WTC11 (cell line): Measurements from ENCODE around the gene CLCN7. TPM values are rescaled to one million over a fixed set of nuclear protein-coding genes. Genes with fewer than 3 reads are reported as not detected.
"Not testable (repeated sequence)": the region's sequence is repeated elsewhere in the genome, so short reads cannot be mapped to it uniquely, and the experiment has no call there.

Experiments used
- ATAC-seq: fragments of 200-7000 bp; cut with Tn5 transposase; 2 replicates; pipeline ENCODE4 v1.10.0; 2021; ENCODE audit warnings: mild to moderate bottlenecking, moderate library complexity
- CTCF ChIA-PET: fragments of 300-600 bp; sonication (Branson Sonifier 250); formaldehyde crosslinking; loops from one replicate; lab custom pipeline; 2021; ENCODE audit warnings: antibody characterized with exemption; lab: Charles Lee
- POLR2A ChIA-PET: fragments of 350-600 bp; sonication (Branson Sonifier 250); formaldehyde crosslinking; loops from one replicate; lab custom pipeline; 2021; ENCODE audit warnings: antibody characterized with exemption; lab: Charles Lee
- DNase-seq: peaks from one replicate; pipeline ENCODE4 v3.0.0; 2021; ENCODE audit warnings: low spot score
- H3K27ac Mint-ChIP-seq: 2 replicates; pipeline ENCODE4 v1.8.0; 2021; ENCODE audit warnings: mixed read lengths
- H3K27me3 Mint-ChIP-seq: 2 replicates; pipeline ENCODE4 v1.8.0; 2021; ENCODE audit warnings: low read depth, mild to moderate bottlenecking, moderate library complexity, mixed read lengths
- H3K36me3 Mint-ChIP-seq: 2 replicates; pipeline ENCODE4 v1.8.0; 2021; ENCODE audit warnings: mixed read lengths
- H3K4me1 Mint-ChIP-seq: 2 replicates; pipeline ENCODE4 v1.8.0; 2022; ENCODE audit warnings: mixed read lengths
- H3K4me3 Mint-ChIP-seq: 2 replicates; pipeline ENCODE4 v1.8.0; 2021; ENCODE audit warnings: mild to moderate bottlenecking, moderate library complexity, mixed read lengths
- H3K9me3 Mint-ChIP-seq: 2 replicates; pipeline ENCODE4 v1.8.0; 2021; ENCODE audit warnings: mixed read lengths
- HMGA2 ChIP-seq: fragments of 250-450 bp; sonication (Bioruptor Pico); IDR thresholded peaks from 2 replicates; pipeline ENCODE4 v1.4.0; 2021; ENCODE audit warnings: mild to moderate bottlenecking, moderate library complexity
- JAZF1 ChIP-seq: fragments of 250-450 bp; sonication (Bioruptor Pico); IDR thresholded peaks from 2 replicates; pipeline ENCODE4 v1.9.0; 2021; ENCODE audit warnings: moderate library complexity, mild to moderate bottlenecking, inconsistent platforms
- PRRX2 ChIP-seq: fragments of 250-450 bp; sonication (Bioruptor Pico); IDR thresholded peaks from 2 replicates; pipeline ENCODE4 v1.8.0; 2021; ENCODE audit warnings: mild to moderate bottlenecking
- SP1 ChIP-seq: sonication (generic); formaldehyde crosslinking; conservative IDR thresholded peaks from 2 replicates; pipeline ENCODE4 v1.8.1; 2022; ENCODE audit warnings: missing genetic modification reagents
- ZNF121 ChIP-seq: sonication (generic); formaldehyde crosslinking; IDR thresholded peaks from 2 replicates; pipeline ENCODE4 v1.8.0; 2023; ENCODE audit warnings: missing genetic modification reagents
- ZNF232 ChIP-seq: sonication (generic); formaldehyde crosslinking; IDR thresholded peaks from 2 replicates; pipeline ENCODE4 v1.8.0; 2022; ENCODE audit warnings: mild to moderate bottlenecking, missing genetic modification reagents
- ZNF396 ChIP-seq: fragments of 250-450 bp; sonication (Bioruptor Pico); IDR thresholded peaks from 2 replicates; pipeline ENCODE4 v1.8.0; 2021; ENCODE audit warnings: mild to moderate bottlenecking, moderate library complexity, borderline replicate concordance
- total RNA-seq: library from RNA; stranded (reverse); gene quantifications from 3 replicates; pipeline ENCODE4 v1.2.3, GENCODE V29; 2021
- TF ChIP-seq, protein P1 (sequence below): sonication (generic); formaldehyde crosslinking; IDR thresholded peaks from 2 replicates; pipeline ENCODE4 v1.8.1; 2023; ENCODE audit warnings: mild to moderate bottlenecking, moderate library complexity, missing genetic modification reagents
- TF ChIP-seq, protein P2 (sequence below): sonication (generic); formaldehyde crosslinking; IDR thresholded peaks from 2 replicates; pipeline ENCODE4 v1.8.0; 2022; ENCODE audit warnings: mild to moderate bottlenecking, missing genetic modification reagents
- TF ChIP-seq, protein P3 (sequence below): fragments of 250-450 bp; sonication (Bioruptor Pico); IDR thresholded peaks from 2 replicates; pipeline ENCODE4 v2.1.2; 2022; ENCODE audit warnings: mild to moderate bottlenecking, moderate library complexity
- TF ChIP-seq, protein P4 (sequence below): sonication (generic); formaldehyde crosslinking; conservative IDR thresholded peaks from 2 replicates; pipeline ENCODE4 v1.8.1; 2023; ENCODE audit warnings: mild to moderate bottlenecking, low read depth, missing genetic modification reagents, moderate library complexity
- TF ChIP-seq, protein P5 (sequence below): fragments of 250-450 bp; sonication (Bioruptor Pico); IDR thresholded peaks from 2 replicates; pipeline ENCODE4 v1.9.0; 2021; ENCODE audit warnings: mild to moderate bottlenecking

Gene CLCN7
- total RNA-seq, 1 experiment from 2014 or later = 94.1 TPM

DNA sequence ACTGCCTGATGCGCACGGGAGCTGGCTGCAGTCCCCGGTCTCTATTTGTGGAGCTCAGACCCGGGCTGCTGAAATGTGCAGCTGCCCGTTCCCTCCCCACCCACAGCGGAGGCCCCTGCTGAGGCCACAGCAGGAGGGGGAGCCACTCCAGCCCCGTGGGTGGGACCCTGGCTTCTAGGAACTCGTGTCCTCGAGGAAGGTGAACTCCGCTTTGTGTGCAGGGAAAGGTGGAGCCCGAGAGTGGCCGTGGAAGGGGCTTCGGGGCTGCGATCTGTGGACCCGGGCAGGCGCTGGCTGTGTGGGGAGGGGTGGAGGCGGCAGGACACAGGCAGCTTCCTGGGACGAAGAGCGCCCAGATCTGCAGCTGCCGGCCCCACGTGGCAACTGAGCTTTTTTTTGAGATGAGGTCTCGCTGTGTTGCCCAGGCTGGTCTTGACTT lies 33.4 kb downstream of the CLCN7 start (continued):
- TF ChIP-seq, protein P1, sequence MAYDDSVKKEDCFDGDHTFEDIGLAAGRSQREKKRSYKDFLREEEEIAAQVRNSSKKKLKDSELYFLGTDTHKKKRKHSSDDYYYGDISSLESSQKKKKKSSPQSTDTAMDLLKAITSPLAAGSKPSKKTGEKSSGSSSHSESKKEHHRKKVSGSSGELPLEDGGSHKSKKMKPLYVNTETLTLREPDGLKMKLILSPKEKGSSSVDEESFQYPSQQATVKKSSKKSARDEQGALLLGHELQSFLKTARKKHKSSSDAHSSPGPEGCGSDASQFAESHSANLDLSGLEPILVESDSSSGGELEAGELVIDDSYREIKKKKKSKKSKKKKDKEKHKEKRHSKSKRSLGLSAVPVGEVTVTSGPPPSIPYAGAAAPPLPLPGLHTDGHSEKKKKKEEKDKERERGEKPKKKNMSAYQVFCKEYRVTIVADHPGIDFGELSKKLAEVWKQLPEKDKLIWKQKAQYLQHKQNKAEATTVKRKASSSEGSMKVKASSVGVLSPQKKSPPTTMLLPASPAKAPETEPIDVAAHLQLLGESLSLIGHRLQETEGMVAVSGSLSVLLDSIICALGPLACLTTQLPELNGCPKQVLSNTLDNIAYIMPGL (CRISPR knock-in tag) = no peak

DNA sequence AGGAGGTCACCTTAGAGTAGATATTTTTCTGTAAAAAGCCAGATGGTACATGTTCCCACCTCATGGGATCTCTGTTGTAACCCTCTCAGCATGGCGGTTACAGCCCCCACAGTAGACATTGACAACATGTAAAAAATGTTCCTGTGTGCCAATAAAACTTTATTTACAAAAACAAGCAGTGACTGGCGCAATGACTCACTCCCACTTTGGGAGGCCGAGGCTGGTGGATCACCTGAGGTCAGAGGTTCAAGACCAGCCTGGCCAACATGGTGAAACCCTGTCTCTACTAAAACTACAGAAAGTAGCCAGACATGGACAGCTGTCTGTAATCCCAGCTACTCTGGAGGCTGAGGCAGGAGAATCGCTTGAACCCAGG lies 35.1 kb downstream of the CLCN7 start:
- ATAC-seq, POLR2A ChIA-PET: not testable (repeated sequence)
- CTCF ChIA-PET = interaction anchor here (0.7 to 1.3 kb wide), 2 partner anchors 27 to 60 kb away, joined by 3 read pairs; no protein-coding TSS in a partner anchor

DNA sequence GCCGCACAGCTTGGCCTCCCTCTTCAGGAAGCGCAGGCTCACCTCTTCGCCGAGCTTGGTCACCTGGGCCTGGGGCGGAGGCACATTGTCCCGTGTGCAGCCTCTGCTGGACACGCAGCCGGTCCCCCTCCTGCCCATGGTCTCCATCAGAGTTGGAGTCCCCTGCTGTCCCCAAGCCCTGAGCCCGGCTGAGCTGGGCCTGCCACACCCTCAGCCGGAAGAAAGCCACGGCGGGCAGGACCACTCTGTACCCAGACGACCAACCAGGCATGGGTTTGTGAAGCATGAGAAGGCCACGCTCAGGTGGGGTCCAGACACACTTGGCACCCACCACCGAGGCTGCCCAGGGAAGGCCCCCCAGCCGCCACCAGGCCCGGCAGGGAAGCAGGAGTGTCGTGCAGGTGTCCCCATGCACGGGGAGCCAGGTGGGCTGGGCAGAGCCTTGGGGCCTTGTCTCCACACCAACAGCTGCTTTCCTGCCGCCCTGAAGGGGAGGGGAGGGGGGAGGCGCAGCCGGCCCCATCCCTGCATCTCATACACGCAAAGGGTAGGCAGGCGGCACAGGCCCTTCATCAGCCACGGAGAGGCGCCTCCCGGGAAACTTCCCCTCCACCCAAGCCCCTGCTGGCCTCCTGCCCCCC lies 35.6 kb downstream of the CLCN7 start:
- Mint-ChIP-seq H3K27me3 (no peaks in the 10 kb centered on the region), H3K4me3 (no peak overlapping the region), H3K36me3 (no peaks in the 10 kb centered on the region), H3K27ac (no peak overlapping the region), H3K4me1 (no peaks in the 10 kb centered on the region), H3K9me3 (no peaks in the 10 kb centered on the region)
- ChIA-PET POLR2A (no interaction called here), CTCF (interaction anchor here (0.7 to 2.8 kb wide), 4 partner anchors 11 to 60 kb away, joined by 3 to 14 read pairs (median 3); partner anchors contain the start of gene UQCC4)
- no peak for DNase-seq
- TF ChIP-seq HMGA2 (CRISPR knock-in tag) = no peak
- no peak for TF ChIP-seq ZNF121
- TF ChIP-seq JAZF1 (CRISPR knock-in tag) = no peak
- TF ChIP-seq, protein P1 (CRISPR knock-in tag) = no peak
- TF ChIP-seq, protein P2, sequence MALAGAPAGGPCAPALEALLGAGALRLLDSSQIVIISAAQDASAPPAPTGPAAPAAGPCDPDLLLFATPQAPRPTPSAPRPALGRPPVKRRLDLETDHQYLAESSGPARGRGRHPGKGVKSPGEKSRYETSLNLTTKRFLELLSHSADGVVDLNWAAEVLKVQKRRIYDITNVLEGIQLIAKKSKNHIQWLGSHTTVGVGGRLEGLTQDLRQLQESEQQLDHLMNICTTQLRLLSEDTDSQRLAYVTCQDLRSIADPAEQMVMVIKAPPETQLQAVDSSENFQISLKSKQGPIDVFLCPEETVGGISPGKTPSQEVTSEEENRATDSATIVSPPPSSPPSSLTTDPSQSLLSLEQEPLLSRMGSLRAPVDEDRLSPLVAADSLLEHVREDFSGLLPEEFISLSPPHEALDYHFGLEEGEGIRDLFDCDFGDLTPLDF (CRISPR knock-in tag) = no peak
- TF ChIP-seq, protein P3, sequence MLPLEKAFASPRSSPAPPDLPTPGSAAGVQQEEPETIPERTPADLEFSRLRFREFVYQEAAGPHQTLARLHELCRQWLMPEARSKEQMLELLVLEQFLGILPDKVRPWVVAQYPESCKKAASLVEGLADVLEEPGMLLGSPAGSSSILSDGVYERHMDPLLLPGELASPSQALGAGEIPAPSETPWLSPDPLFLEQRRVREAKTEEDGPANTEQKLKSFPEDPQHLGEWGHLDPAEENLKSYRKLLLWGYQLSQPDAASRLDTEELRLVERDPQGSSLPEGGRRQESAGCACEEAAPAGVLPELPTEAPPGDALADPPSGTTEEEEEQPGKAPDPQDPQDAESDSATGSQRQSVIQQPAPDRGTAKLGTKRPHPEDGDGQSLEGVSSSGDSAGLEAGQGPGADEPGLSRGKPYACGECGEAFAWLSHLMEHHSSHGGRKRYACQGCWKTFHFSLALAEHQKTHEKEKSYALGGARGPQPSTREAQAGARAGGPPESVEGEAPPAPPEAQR (CRISPR knock-in tag) = no peak
- TF ChIP-seq ZNF232 (CRISPR knock-in tag) = no peak
- no peak for TF ChIP-seq SP1 (CRISPR knock-in tag)
- TF ChIP-seq PRRX2 (CRISPR knock-in tag) = no peak
- no peak for TF ChIP-seq ZNF396 (CRISPR knock-in tag)
- TF ChIP-seq, protein P4, sequence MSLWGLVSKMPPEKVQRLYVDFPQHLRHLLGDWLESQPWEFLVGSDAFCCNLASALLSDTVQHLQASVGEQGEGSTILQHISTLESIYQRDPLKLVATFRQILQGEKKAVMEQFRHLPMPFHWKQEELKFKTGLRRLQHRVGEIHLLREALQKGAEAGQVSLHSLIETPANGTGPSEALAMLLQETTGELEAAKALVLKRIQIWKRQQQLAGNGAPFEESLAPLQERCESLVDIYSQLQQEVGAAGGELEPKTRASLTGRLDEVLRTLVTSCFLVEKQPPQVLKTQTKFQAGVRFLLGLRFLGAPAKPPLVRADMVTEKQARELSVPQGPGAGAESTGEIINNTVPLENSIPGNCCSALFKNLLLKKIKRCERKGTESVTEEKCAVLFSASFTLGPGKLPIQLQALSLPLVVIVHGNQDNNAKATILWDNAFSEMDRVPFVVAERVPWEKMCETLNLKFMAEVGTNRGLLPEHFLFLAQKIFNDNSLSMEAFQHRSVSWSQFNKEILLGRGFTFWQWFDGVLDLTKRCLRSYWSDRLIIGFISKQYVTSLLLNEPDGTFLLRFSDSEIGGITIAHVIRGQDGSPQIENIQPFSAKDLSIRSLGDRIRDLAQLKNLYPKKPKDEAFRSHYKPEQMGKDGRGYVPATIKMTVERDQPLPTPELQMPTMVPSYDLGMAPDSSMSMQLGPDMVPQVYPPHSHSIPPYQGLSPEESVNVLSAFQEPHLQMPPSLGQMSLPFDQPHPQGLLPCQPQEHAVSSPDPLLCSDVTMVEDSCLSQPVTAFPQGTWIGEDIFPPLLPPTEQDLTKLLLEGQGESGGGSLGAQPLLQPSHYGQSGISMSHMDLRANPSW (CRISPR knock-in tag) = no peak
- TF ChIP-seq, protein P5, sequence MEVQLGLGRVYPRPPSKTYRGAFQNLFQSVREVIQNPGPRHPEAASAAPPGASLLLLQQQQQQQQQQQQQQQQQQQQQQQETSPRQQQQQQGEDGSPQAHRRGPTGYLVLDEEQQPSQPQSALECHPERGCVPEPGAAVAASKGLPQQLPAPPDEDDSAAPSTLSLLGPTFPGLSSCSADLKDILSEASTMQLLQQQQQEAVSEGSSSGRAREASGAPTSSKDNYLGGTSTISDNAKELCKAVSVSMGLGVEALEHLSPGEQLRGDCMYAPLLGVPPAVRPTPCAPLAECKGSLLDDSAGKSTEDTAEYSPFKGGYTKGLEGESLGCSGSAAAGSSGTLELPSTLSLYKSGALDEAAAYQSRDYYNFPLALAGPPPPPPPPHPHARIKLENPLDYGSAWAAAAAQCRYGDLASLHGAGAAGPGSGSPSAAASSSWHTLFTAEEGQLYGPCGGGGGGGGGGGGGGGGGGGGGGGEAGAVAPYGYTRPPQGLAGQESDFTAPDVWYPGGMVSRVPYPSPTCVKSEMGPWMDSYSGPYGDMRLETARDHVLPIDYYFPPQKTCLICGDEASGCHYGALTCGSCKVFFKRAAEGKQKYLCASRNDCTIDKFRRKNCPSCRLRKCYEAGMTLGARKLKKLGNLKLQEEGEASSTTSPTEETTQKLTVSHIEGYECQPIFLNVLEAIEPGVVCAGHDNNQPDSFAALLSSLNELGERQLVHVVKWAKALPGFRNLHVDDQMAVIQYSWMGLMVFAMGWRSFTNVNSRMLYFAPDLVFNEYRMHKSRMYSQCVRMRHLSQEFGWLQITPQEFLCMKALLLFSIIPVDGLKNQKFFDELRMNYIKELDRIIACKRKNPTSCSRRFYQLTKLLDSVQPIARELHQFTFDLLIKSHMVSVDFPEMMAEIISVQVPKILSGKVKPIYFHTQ (CRISPR knock-in tag) = no peak
- no peak for ATAC-seq

More for the DNA sequence above, 35.1 kb downstream of the CLCN7 start:
- not testable (repeated sequence) for H3K27me3 Mint-ChIP-seq, H3K9me3 Mint-ChIP-seq, H3K36me3 Mint-ChIP-seq, H3K4me1 Mint-ChIP-seq, H3K4me3 Mint-ChIP-seq, DNase-seq, H3K27ac Mint-ChIP-seq
